CD4-positive, alpha-beta T cell treated with Interleukin-17A for 4 hours (primary cell): ENCODE measurements around the gene NUP54.

Experiments used
- DNase-seq: peaks from one replicate; pipeline ENCODE4 v3.0.0-alpha.2; 2020; ENCODE audit warnings: mixed read lengths

The NUP54 gene

DNA sequence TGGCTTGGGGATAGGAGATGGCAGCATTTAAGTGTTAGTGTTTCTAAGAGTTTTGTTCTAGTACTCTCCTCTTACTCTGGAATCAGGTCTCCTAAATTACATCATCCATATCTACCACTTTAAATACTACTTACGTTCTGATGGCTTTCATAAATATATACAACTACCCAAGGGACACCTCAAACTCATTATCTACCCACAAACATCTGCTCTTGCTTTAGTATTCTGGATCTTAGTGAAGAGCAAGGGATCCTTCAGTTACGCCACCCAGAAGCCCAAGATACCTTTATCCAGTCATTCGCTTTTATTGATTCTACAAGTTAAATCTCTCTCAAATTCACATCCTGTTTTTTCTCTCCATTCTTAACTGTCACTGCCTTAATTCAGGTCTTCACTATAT, 7.0 kb downstream of the NUP54 start:
- DNase-seq = no peak

- DNase-seq = no peak
These were observed 20.4 kb downstream of the NUP54 start for GRCh38 chr4:76127754-76128153.

DNA sequence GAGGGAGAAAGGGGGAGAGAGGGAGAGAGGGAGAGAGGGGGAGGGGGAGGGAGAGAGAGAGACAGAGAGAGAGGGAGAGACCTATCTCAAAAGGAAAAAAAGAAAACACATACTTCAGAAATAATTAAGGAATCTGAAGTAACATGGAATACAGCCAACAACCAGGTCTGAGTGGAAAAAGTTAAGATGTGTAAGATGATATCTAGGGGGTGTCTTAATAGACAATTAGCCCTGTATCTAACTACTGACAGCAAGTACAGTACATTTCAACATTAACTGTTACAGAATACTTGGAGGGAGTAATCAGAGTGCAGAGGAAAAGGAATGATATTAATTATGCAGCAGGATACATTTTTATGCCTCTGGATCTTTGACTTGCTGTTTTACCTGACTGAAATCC, 22.4 kb downstream of the NUP54 start:
- DNase-seq = no peak

GRCh38 chr4:76120199-76120598, 28.0 kb downstream of the NUP54 start:
- DNase-seq = no peak

GRCh38 chr4:76117536-76117935, 30.7 kb downstream of the NUP54 start:
- no peak for DNase-seq

DNA sequence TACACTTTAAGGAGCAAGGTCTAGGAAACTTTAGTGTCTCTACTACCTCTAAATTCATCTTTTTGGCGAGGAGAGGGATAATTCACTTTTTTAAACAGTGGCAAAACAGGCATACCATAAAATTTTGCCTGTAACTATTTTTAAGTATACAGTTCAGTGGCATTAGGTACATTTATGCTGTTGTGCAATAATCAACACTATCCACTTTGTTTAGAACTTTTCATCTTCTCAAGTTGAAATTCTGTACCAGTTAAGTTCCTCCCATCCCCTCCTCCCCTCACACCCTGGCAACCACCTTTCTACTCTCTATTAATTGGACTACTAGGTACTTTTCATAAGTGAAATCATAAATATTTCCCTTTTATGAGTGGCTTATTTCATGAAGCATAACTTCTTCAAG, 31.4 kb downstream of the NUP54 start:
- DNase-seq = no peak

DNA sequence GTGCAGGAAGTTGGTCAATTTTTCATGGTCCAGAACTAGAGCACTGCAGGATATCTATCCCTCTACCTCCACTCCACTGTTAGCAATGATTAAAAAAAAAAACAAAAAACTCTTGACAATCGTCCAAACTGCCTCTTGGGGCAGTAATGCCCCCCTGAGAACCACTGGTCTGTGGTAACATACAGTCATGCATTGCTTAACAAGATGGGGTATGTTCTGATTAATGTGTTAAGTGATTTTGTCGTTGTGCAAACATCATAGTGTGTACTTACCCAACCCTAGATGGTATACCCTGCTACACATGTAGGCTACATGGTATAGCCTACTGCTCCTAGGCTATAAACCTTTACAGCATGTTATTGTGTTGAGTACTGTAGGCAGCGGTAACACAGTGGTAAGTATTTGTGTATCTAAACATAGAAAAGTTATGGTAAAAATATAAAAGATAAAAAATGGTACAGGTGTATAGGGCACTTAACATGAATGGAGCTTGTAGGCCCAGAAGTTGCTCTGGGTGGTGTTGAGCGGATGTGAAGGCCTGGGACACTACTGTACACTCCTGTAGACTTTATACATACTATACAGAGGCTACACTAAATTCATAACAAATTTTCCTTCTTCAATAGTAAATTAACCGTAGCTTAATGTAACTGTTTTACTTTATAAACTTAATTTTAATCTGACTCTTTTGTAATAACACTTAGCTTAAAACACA, 39.6 kb downstream of the NUP54 start:
- no peak for DNase-seq

GRCh38 chr4:76106442-76106841, 41.8 kb downstream of the NUP54 start:
- DNase-seq = no peak

- no peak for DNase-seq
These were observed 42.5 kb downstream of the NUP54 start for GRCh38 chr4:76105652-76106051.

DNA sequence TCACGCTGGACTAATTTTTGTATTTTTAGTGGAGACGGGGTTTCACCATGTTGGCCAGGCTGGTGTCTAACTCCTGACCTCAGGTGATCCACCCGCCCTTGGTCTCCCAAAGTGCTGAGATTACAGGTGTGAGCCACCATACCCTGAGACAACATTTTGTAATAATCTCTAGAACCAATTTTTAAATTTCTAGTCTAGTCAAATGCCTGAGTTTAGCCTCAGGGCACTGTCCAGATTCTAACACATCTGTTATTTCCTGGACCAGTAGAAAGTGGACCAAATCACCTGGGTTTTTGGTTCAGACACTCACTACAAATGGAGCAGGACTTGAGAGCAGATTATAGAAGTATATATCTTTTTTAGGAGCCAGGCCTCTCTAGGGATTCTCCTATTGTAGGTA, 52.1 kb downstream of the NUP54 start:
- DNase-seq = no peak

DNA sequence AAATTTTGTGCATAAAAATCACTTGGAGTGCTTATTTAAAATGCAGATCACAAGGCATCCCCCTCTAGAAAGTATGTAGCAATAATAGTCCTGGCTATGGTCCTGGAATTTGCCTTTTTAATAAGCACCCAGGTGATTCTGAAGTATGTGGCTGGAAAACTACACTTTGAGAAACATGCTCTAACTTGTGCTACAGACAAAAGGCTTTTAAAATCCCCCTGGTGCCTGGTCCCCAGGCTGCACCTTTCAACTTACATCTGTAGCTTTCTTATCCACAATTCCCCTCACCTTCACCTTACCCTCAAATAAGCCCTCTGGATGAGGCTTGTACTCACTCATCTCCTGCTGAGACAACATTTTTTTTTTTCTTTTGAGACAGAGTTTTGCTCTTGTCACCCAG, 52.6 kb downstream of the NUP54 start:
- DNase-seq = no peak

GRCh38 chr4:76091052-76091451, 57.1 kb downstream of the NUP54 start:
- no peak for DNase-seq

DNA sequence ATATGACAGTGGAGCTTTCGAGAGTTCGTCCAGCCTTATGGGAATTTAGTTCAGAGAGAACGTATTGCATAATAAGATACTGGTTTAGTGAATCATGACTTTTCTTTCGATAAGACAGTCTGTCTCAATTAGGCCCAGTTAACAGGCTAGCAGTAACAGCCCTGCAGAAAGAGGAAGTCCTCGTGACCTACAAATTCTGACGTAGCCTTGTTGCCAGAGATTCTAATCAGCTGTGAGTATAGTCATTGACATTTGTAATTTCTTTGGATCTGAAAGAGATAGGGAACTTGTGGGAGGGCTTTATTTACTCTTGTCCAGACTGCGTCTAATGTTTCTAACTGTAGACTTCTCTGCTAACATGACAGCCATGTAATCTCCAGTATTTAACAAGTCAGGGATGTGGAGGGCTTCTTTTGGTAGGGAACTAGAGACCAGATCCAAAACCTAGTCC, 57.9 kb downstream of the NUP54 start:
- DNase-seq = no peak

DNA sequence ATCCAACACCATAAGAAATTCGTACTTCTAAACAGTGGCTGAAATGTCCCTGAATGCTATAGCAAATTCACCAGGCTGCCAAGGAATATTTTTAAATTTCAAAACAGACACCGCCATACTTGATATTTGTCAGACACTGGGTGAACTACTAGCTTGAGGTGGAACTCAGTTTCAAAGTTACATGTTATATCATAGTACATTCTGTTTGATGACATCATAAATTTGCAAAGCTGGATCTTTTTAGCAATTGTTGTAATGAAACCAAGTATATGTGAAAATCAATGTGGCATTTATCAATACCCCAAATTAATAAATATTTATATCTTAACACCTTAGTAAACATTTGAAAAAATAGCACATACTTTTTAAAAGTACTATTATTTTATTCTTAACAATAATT, 59.5 kb downstream of the NUP54 start:
- DNase-seq = no peak

- DNase-seq = no peak
These were observed 61.0 kb downstream of the NUP54 start for GRCh38 chr4:76087007-76087769.

GRCh38 chr4:76084542-76084941, 63.7 kb downstream of the NUP54 start:
- DNase-seq = no peak

- DNase-seq = no peak
These were observed 64.7 kb downstream of the NUP54 start for GRCh38 chr4:76083386-76083988.

- DNase-seq = no peak
These were observed 70.1 kb downstream of the NUP54 start for GRCh38 chr4:76078033-76078613.

GRCh38 chr4:76074993-76075600, 73.1 kb downstream of the NUP54 start:
- DNase-seq = no peak

GRCh38 chr4:76074468-76074867, 73.7 kb downstream of the NUP54 start, which contains the start of gene ART3:
TSS of gene ART3 (plus strand) at chr4:76074709. CDS start at chr4:76075890, 1,181 bp downstream.
- DNase-seq = no peak

GRCh38 chr4:76072760-76073159, 75.4 kb downstream of the NUP54 start:
- DNase-seq = no peak

GRCh38 chr4:76067652-76068286, 80.4 kb downstream of the NUP54 start:
- peak; percentile 77 for DNase-seq

GRCh38 chr4:76066546-76066945, 81.7 kb downstream of the NUP54 start:
- DNase-seq = no peak
